HG03521 (cell line): ENCODE results near the gene NOS2.
"Not testable (repeated sequence)": the region's sequence is repeated elsewhere in the genome, so short reads cannot be mapped to it uniquely, and the experiment has no call there.

Source experiments
- ATAC-seq: cut with Tn5 transposase; IDR thresholded peaks from one replicate; pipeline ENCODE4 v1.9.1; 2021; ENCODE audit warnings: mild to moderate bottlenecking, moderate library complexity; ENCODE audit not compliant: unreplicated experiment

NOS2 gene

DNA sequence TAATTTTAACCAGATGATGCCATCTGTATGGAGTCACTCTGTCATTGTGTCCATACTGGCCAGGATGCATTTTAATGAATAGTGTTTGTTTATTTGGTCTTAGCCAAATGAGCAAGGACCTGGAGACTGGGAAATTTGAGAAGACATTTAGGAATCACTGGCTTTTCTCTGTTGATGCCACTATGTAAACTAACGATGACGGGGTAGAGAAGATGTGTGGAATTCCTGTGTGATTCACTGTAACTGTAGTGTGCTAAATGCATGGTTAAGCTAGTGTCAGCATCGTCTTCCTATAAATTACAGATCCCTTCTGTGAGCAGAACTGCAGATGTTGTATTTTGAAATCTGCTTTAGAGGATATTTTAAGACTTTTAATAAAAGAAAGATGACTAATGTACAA lies 66.6 kb downstream of the NOS2 start:
- no peak for ATAC-seq

DNA sequence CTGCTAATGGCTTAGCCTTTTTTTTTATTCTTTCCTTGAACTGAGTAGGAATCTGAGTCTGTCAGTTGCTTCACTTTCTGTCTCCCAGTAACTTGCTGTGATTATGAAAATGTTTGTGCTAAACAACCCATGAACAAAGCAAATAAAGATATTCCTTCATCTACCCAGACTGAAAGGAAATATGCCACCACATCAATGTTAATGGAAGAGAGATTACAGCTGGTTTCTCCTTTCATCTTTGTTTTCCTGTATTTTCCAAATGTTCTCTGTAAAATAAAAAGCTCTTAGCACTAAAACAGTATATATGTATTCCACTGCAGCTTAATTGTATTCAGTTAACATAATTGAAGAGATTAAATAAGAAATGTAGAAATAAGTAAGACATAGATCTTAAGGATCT lies 67.6 kb downstream of the NOS2 start:
- ATAC-seq, result not testable (repeated sequence)

DNA sequence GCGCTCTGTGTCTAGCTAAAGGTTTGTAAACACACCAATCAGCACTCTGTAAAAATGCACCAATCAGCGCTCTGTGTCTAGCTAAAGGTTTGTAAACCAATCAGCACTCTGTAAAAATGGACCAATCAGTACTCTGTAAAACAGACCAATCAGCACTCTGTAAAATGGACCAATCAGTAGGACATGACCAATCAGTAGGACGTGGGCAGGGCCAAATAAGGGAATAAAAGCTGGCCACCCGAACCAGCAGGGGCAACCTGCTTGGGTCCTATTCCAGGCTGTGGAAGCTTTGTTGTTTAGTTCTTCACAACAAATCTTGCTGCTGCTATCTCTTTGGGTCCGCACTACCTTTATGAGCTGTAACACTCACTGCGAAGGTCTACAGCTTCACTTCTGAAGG lies 74.3 kb downstream of the NOS2 start:
- ATAC-seq, result not testable (repeated sequence)

DNA sequence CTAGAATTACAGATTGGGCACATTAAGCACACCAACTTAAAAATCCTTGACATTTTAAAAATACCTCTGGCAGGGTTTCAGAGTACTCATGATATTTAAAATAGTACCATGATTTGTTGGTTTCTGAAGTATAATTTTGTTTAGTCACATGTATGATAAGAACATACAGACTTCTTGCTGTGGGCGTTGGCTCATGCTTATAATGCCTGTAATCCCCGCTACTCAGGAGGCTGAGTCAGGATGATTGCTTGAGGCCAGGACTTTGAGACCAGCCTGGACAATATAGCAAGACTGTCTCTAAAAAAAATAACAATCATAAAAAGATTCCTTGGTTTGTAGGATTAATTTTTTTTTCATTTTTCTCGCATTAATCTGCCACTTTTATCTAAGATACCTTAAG lies 78.5 kb downstream of the NOS2 start:
- no peak for ATAC-seq
